ENCODE results near the gene NACAD. TPM values are rescaled to one million over a fixed set of nuclear protein-coding genes. Genes with fewer than 3 reads are reported as not detected.

The NACAD gene
- total RNA-seq, 1 experiment from 2014 or later = 5.5 TPM

GRCh38 chr7:45057878-45058277 lies 30.9 kb downstream of the NACAD start:
- ChIA-PET POLR2A (no interaction called here), CTCF (no interaction called here)
- Mint-ChIP-seq H3K4me3 (no peak overlapping the region), H3K9me3 (peaks cover 4% of the 10 kb centered on the region; the same call in 1 of the 2 replicates), H3K27me3 (ENCODE audit: low read depth) (no peaks in the 10 kb centered on the region), H3K4me1 (no peaks in the 10 kb centered on the region), H3K36me3 (peaks cover 3% of the 10 kb centered on the region; the same call in 1 of the 2 replicates), H3K27ac (no peak overlapping the region)
- ATAC-seq (no peak), DNase-seq (ENCODE audit: low spot score) (no peak)
- TF ChIP-seq AR (CRISPR knock-in tag; IDR thresholded peaks at IDR 0.05) = no peak
- TF ChIP-seq FOXP1 (CRISPR knock-in tag; IDR thresholded peaks at IDR 0.05; ENCODE audit: borderline replicate concordance) = no peak
- TF ChIP-seq NR3C1 (CRISPR knock-in tag; conservative IDR thresholded peaks at IDR 0.05; ENCODE audit: low read depth) = no peak
- TF ChIP-seq ZNF396 (CRISPR knock-in tag; IDR thresholded peaks at IDR 0.05; ENCODE audit: borderline replicate concordance) = no peak
- TF ChIP-seq ATF3 (CRISPR knock-in tag; conservative IDR thresholded peaks at IDR 0.05) = no peak
- no peak for TF ChIP-seq ZNF423 (CRISPR knock-in tag; IDR thresholded peaks at IDR 0.05)
- TF ChIP-seq NR2C2 (CRISPR knock-in tag; IDR thresholded peaks at IDR 0.05) = no peak
- no peak for TF ChIP-seq MYBL2 (CRISPR knock-in tag; IDR thresholded peaks at IDR 0.05)
- TF ChIP-seq ZNF512 (CRISPR knock-in tag; IDR thresholded peaks at IDR 0.05; ENCODE audit: borderline replicate concordance) = no peak
- TF ChIP-seq FOXP4 (CRISPR knock-in tag; IDR thresholded peaks at IDR 0.05) = no peak
- TF ChIP-seq RORB (CRISPR knock-in tag; IDR thresholded peaks at IDR 0.05) = no peak
- no peak for TF ChIP-seq SMAD4 (CRISPR knock-in tag; IDR thresholded peaks at IDR 0.05)
- TF ChIP-seq MLX (CRISPR knock-in tag; IDR thresholded peaks at IDR 0.05) = no peak
- TF ChIP-seq EMX1 (CRISPR knock-in tag; IDR thresholded peaks at IDR 0.05) = no peak
- TF ChIP-seq HMGA2 (CRISPR knock-in tag; IDR thresholded peaks at IDR 0.05) = no peak
- TF ChIP-seq IRF2 (CRISPR knock-in tag; IDR thresholded peaks at IDR 0.05; ENCODE audit: borderline replicate concordance, low read depth) = no peak
- TF ChIP-seq ESRRA (CRISPR knock-in tag; IDR thresholded peaks at IDR 0.05; ENCODE audit: borderline replicate concordance) = no peak

GRCh38 chr7:45055594-45056219 lies 33.1 kb downstream of the NACAD start:
- CTCF ChIA-PET = no interaction called here
- H3K9me3 Mint-ChIP-seq = peaks cover 4% of the 10 kb centered on the region; the same call in 1 of the 2 replicates
- DNase-seq (ENCODE audit: low spot score) (no peak), ATAC-seq (no peak)
- H3K36me3 Mint-ChIP-seq = peaks cover 3% of the 10 kb centered on the region; the same call in 1 of the 2 replicates
- no peaks in the 10 kb centered on the region for H3K4me1 Mint-ChIP-seq
- H3K27ac Mint-ChIP-seq = no peak overlapping the region
- POLR2A ChIA-PET = no interaction called here
- TF ChIP-seq MXD4 (CRISPR knock-in tag; IDR thresholded peaks at IDR 0.05; ENCODE audit: borderline replicate concordance) (no peak), GRHL2 (CRISPR knock-in tag; IDR thresholded peaks at IDR 0.05; ENCODE audit: insufficient replicate concordance, severe bottlenecking) (no peak), ZBTB21 (CRISPR knock-in tag; IDR thresholded peaks at IDR 0.05; ENCODE audit: borderline replicate concordance) (no peak), GABPB1 (CRISPR knock-in tag; IDR thresholded peaks at IDR 0.05) (no peak), ZNF396 (CRISPR knock-in tag; IDR thresholded peaks at IDR 0.05; ENCODE audit: borderline replicate concordance) (no peak)
- no peaks in the 10 kb centered on the region for H3K27me3 Mint-ChIP-seq (ENCODE audit: low read depth)
- no peak overlapping the region for H3K4me3 Mint-ChIP-seq
